Neural cell (in vitro differentiated cells): ENCODE measurements around the gene KCTD21. TPM values are rescaled to one million over a fixed set of nuclear protein-coding genes. Genes with fewer than 3 reads are reported as not detected.

Source experiments
- H2AFZ ChIP-seq: fragments of 200-600, 300-800 bp; sonication (generic), shearing (Covaris generic); 2 replicates; pipeline ENCODE4 v1.6.0; 2014; ENCODE audit warnings: low read depth, mild to moderate bottlenecking, antibody characterized with exemption, low read length, moderate library complexity
- H3F3A ChIP-seq: fragments of 200-600 bp; shearing (Covaris generic); 2 replicates; pipeline ENCODE4 v1.6.1; 2016; ENCODE audit warnings: mild to moderate bottlenecking, moderate library complexity, mixed read lengths, antibody characterized with exemption, low read length; ENCODE audit not compliant: insufficient read depth, poor library complexity, severe bottlenecking
- H3K27ac ChIP-seq: fragments of 200-600, 300-800 bp; sonication (generic), shearing (Covaris generic); 2 replicates; pipeline ENCODE4 v1.5.1; 2014; ENCODE audit warnings: mild to moderate bottlenecking, low read length, moderate library complexity
- H3K27me3 ChIP-seq: fragments of 300-800, 200-600 bp; sonication (generic), shearing (Covaris generic); 2 replicates; pipeline ENCODE4 v1.6.0; 2014; ENCODE audit warnings: mild to moderate bottlenecking, low read depth, low read length, moderate library complexity; ENCODE audit not compliant: insufficient read depth
- H3K36me3 ChIP-seq: fragments of 300-800, 200-600 bp; sonication (generic), shearing (Covaris generic); 2 replicates; pipeline ENCODE4 v1.5.1; 2014; ENCODE audit warnings: mild to moderate bottlenecking, antibody characterized with exemption, low read length, moderate library complexity; ENCODE audit not compliant: insufficient read depth
- H3K4me2 ChIP-seq: fragments of 300-800, 200-600 bp; sonication (generic), shearing (Covaris generic); 2 replicates; pipeline ENCODE4 v1.6.0; 2014; ENCODE audit warnings: mild to moderate bottlenecking, low read length
- H3K4me3 ChIP-seq: fragments of 300-800, 200-600 bp; sonication (generic), shearing (Covaris generic); 2 replicates; pipeline ENCODE4 v1.5.1; 2014; ENCODE audit warnings: mild to moderate bottlenecking, low read length, moderate library complexity
- H3K79me2 ChIP-seq: fragments of 200-600 bp; shearing (Covaris generic); replicated peaks from 2 replicates; pipeline ENCODE4 v1.6.0; 2014; ENCODE audit warnings: mild to moderate bottlenecking, low read length, moderate library complexity; ENCODE audit not compliant: insufficient read depth
- H3K9ac ChIP-seq: fragments of 300-800, 200-600 bp; sonication (generic), shearing (Covaris generic); 2 replicates; pipeline ENCODE4 v1.6.1; 2016; ENCODE audit warnings: mild to moderate bottlenecking, low read length, mixed read lengths
- H3K9me2 ChIP-seq: fragments of 200-600 bp; shearing (Covaris generic); 2 replicates; pipeline ENCODE4 v1.6.1; 2016; ENCODE audit warnings: mild to moderate bottlenecking, low read length, mixed read lengths; ENCODE audit not compliant: insufficient read depth
- H3K9me3 ChIP-seq: fragments of 200-600, 300-800 bp; sonication (generic), shearing (Covaris generic); 2 replicates; pipeline ENCODE4 v1.6.1; 2016; ENCODE audit warnings: mild to moderate bottlenecking, mixed run types, low read length, moderate library complexity, mixed read lengths
- H4K20me1 ChIP-seq: fragments of 200-600 bp; shearing (Covaris generic); 2 replicates; pipeline ENCODE4 v1.6.1; 2016; ENCODE audit warnings: mild to moderate bottlenecking, mixed run types; ENCODE audit not compliant: insufficient read depth
- CTCF ChIP-seq: fragments of 450-650 bp; IDR thresholded peaks from 2 replicates; pipeline ENCODE4 v1.5.1; 2014; ENCODE audit warnings: antibody characterized with exemption, mild to moderate bottlenecking, moderate library complexity; ENCODE audit not compliant: poor library complexity, severe bottlenecking
- EP300 ChIP-seq: fragments of 450-650 bp; conservative IDR thresholded peaks from 2 replicates; pipeline ENCODE4 v1.6.1; 2014; ENCODE audit warnings: antibody characterized with exemption, mild to moderate bottlenecking, moderate library complexity; ENCODE audit not compliant: poor library complexity, severe bottlenecking
- EZH2 ChIP-seq: fragments of 200-600, 300-800 bp; shearing (Covaris generic), sonication (generic); IDR thresholded peaks from 2 replicates; pipeline ENCODE4 v1.6.1; 2014; ENCODE audit warnings: antibody characterized with exemption, low read length, borderline replicate concordance, mild to moderate bottlenecking; ENCODE audit not compliant: insufficient read depth, poor library complexity, severe bottlenecking
- MXI1 ChIP-seq: fragments of 450-650 bp; conservative IDR thresholded peaks from 2 replicates; pipeline ENCODE4 v1.6.1; 2014; ENCODE audit warnings: antibody characterized with exemption, mild to moderate bottlenecking; ENCODE audit not compliant: poor library complexity, severe bottlenecking
- POLR2AphosphoS5 ChIP-seq: IDR thresholded peaks from 2 replicates; pipeline ENCODE4 v1.6.1; 2012
- RAD21 ChIP-seq: fragments of 450-650 bp; conservative IDR thresholded peaks from 2 replicates; pipeline ENCODE4 v1.6.1; 2014; ENCODE audit warnings: antibody characterized with exemption, mild to moderate bottlenecking, moderate library complexity
- REST ChIP-seq: IDR thresholded peaks from 2 replicates; pipeline ENCODE4 v1.6.1; 2012; ENCODE audit warnings: borderline replicate concordance
- SMC3 ChIP-seq: fragments of 450-650 bp; conservative IDR thresholded peaks from 2 replicates; pipeline ENCODE4 v1.6.1; 2014; ENCODE audit warnings: antibody characterized with exemption, mild to moderate bottlenecking, moderate library complexity; ENCODE audit not compliant: poor library complexity
- TAF1 ChIP-seq: IDR thresholded peaks from 2 replicates; pipeline ENCODE4 v1.6.1; 2012; ENCODE audit warnings: low read depth
- polyA plus RNA-seq: library from polyadenylated mRNA; depleted of rRNA; stranded (reverse); fragments of >200 nt; gene quantifications from 2 replicates; pipeline ENCODE4 v1.2.3, GENCODE V29; 2014

Gene KCTD21
- polyA plus RNA-seq, 1 donor from 2014 or later, result 1.4 TPM

- Histone ChIP-seq H3K4me3 (no peak overlapping the region), H3K9me3 (no peaks in the 10 kb centered on the region), H4K20me1 (no peaks in the 10 kb centered on the region), H3K27me3 (no peaks in the 10 kb centered on the region), H3K36me3 (peaks cover 6% of the 10 kb centered on the region), H3K9me2 (no peaks in the 10 kb centered on the region), H3F3A (no peaks in the 10 kb centered on the region), H3K4me2 (no peak overlapping the region), H3K9ac (no peak overlapping the region), H3K27ac (no peak overlapping the region), H2AFZ (no peak overlapping the region), H3K79me2 (no peaks in the 10 kb centered on the region)
- TF ChIP-seq TAF1 (no peak), REST (no peak), MXI1 (no peak), EZH2 (no peak), EP300 (no peak), POLR2AphosphoS5 (no peak), CTCF (no peak), SMC3 (no peak), RAD21 (no peak)
Observed at GRCh38 chr11:78211565-78211964, 23.1 kb upstream of the KCTD21 start.

- no peak overlapping the region for H2AFZ ChIP-seq
- H3K27ac ChIP-seq, result no peak overlapping the region
- H3K9me2 ChIP-seq, result no peaks in the 10 kb centered on the region
- H3K79me2 ChIP-seq, result no peaks in the 10 kb centered on the region
- H3K36me3 ChIP-seq, result peaks cover 6% of the 10 kb centered on the region
- no peaks in the 10 kb centered on the region for H3K27me3 ChIP-seq
- no peaks in the 10 kb centered on the region for H4K20me1 ChIP-seq
- H3F3A ChIP-seq, result no peaks in the 10 kb centered on the region
- no peak overlapping the region for H3K4me3 ChIP-seq
- no peaks in the 10 kb centered on the region for H3K9me3 ChIP-seq
- H3K4me2 ChIP-seq, result no peak overlapping the region
- TF ChIP-seq EP300 (no peak), RAD21 (no peak), TAF1 (no peak), SMC3 (no peak), POLR2AphosphoS5 (no peak), MXI1 (no peak), EZH2 (no peak), REST (no peak), CTCF (no peak)
- H3K9ac ChIP-seq, result no peak overlapping the region
Observed at GRCh38 chr11:78210000-78210608, 21.7 kb upstream of the KCTD21 start.
